ENCODE data around the gene ITIH5.

GRCh38 chr10:7666253-7667023 is at the start of gene ITIH5:
- TF ChIP-seq, protein P1, sequence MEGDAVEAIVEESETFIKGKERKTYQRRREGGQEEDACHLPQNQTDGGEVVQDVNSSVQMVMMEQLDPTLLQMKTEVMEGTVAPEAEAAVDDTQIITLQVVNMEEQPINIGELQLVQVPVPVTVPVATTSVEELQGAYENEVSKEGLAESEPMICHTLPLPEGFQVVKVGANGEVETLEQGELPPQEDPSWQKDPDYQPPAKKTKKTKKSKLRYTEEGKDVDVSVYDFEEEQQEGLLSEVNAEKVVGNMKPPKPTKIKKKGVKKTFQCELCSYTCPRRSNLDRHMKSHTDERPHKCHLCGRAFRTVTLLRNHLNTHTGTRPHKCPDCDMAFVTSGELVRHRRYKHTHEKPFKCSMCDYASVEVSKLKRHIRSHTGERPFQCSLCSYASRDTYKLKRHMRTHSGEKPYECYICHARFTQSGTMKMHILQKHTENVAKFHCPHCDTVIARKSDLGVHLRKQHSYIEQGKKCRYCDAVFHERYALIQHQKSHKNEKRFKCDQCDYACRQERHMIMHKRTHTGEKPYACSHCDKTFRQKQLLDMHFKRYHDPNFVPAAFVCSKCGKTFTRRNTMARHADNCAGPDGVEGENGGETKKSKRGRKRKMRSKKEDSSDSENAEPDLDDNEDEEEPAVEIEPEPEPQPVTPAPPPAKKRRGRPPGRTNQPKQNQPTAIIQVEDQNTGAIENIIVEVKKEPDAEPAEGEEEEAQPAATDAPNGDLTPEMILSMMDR (IDR thresholded peaks at IDR 0.05; ENCODE audit: low read depth, low read length) = no peak
- no peak for TF ChIP-seq MYC (IDR thresholded peaks at IDR 0.05; ENCODE audit: low read depth, low read length)
- TF ChIP-seq, protein P2, sequence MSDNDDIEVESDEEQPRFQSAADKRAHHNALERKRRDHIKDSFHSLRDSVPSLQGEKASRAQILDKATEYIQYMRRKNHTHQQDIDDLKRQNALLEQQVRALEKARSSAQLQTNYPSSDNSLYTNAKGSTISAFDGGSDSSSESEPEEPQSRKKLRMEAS (IDR thresholded peaks at IDR 0.05; ENCODE audit: low read depth, low read length) = no peak
- TF ChIP-seq POLR2A (IDR thresholded peaks at IDR 0.05; ENCODE audit: extremely low read depth, insufficient read length) = no peak

All from NB4 (cell line).